ENCODE measurements around the gene INPP5B. TPM values are rescaled to one million over a fixed set of nuclear protein-coding genes. Genes with fewer than 3 reads are reported as not detected.
"Not testable (repeated sequence)": the region's sequence is repeated elsewhere in the genome, so short reads cannot be mapped to it uniquely, and the experiment has no call there.

The INPP5B gene
- total RNA-seq, 2 donors from 2014 or later: 16.7 to 24.5 TPM

GRCh38 chr1:37944086-37944763 is 2.6 kb downstream of the INPP5B start:
- no peaks in the 10 kb centered on the region for H3K9me3 ChIP-seq (ENCODE audit: control insufficient read depth, low read length, poor library complexity, severe bottlenecking)
- no peak for ATAC-seq
- Mint-ChIP-seq H3K4me1 (peaks cover 11% of the 10 kb centered on the region), H3K27ac (no peak overlapping the region), H3K27me3 (no peaks in the 10 kb centered on the region), H3K36me3 (ENCODE audit: low read depth) (no peaks in the 10 kb centered on the region), H3K4me3 (no peak overlapping the region)
- DNase-seq: no peak

GRCh38 chr1:37940299-37940947 is 6.4 kb downstream of the INPP5B start:
- Mint-ChIP-seq H3K36me3 (ENCODE audit: low read depth) (no peaks in the 10 kb centered on the region), H3K27me3 (no peaks in the 10 kb centered on the region)

DNA sequence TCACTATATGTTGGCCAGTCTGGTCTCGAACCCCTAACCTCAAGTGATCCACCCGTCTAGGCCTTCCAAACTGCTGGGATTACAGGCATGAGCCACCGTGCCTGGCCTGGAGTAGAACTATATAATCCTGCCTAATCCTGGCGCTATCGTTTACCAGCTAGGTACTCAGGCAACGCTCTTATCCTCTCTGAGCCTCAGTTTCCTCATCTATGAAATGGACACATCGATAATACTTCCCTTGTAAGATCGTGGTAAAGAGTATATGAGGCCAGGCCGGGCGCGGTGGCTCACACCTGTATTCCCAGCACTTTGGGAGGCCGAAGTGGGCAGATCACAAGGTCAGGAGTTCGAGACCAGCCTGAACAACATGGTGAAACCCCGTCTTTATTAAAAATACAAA is 10.1 kb downstream of the INPP5B start:
- not testable (repeated sequence) for ATAC-seq; H3K4me1 Mint-ChIP-seq; DNase-seq; H3K4me3 Mint-ChIP-seq; H3K36me3 Mint-ChIP-seq (ENCODE audit: low read depth); H3K27me3 Mint-ChIP-seq; H3K27ac Mint-ChIP-seq; H3K9me3 ChIP-seq (ENCODE audit: control insufficient read depth, low read length, poor library complexity, severe bottlenecking)

More at GRCh38 chr1:37940299-37940947, 6.4 kb downstream of the INPP5B start:
- Mint-ChIP-seq H3K4me1 (peaks cover 2% of the 10 kb centered on the region), H3K4me3 (no peak overlapping the region), H3K27ac (peak overlapping the region; percentile 49)
- DNase-seq (no peak), ATAC-seq (no peak)
- H3K9me3 ChIP-seq (ENCODE audit: control insufficient read depth, low read length, poor library complexity, severe bottlenecking): no peaks in the 10 kb centered on the region

GRCh38 chr1:37932759-37933158 is 14.1 kb downstream of the INPP5B start:
- DNase-seq (no peak), ATAC-seq (no peak)
- peak overlapping the region; percentile 68 for H3K4me3 Mint-ChIP-seq
- H3K36me3 Mint-ChIP-seq (ENCODE audit: low read depth): no peaks in the 10 kb centered on the region
- peaks cover 22% of the 10 kb centered on the region for H3K4me1 Mint-ChIP-seq
- no peak overlapping the region for H3K27ac Mint-ChIP-seq
- no peaks in the 10 kb centered on the region for H3K9me3 ChIP-seq (ENCODE audit: control insufficient read depth, low read length, poor library complexity, severe bottlenecking)
- no peaks in the 10 kb centered on the region for H3K27me3 Mint-ChIP-seq

DNA sequence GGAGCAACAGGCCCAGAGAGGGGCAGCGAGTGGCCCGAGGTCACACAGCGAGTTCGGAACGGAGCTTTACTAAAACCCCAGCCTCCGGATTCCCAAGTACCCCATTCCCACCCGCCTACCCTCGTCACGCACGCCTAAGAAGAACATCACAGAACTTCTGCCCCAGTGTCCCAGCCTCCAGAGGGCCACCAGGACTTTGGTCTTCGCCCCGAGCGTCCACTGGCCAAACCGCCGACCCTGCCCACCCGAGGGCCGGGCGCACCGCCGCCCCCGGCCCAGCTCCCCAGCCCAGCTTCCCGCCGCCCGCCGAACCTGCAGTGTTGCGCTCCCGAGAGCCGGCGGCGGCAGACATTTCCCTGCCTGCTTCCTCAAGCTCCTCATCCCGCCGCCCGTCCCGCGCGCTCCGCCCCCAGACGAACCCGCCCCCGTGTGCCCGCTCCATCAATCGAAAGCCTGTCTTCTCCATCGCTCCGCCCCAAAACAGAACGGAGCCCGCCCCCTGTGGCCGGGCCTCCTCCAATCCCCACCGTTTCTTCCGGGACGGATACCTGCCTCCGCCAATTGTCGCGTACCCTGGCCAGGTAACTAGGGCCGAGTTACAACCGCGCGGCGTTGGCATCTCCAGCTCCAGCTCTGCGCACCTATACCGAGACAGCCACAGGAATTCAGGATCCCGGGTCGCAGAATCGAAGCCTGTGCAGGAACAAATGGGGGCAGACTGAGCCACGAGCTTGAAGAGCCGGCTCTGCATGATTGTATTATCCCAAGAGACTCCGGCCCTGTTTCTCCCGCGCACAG is 15.3 kb downstream of the INPP5B start:
- DNase-seq (peak; percentile 94 to 97 (median 96)), ATAC-seq (peak; percentile 100)
- Mint-ChIP-seq H3K4me1 (peaks cover 30% of the 10 kb centered on the region), H3K27me3 (no peaks in the 10 kb centered on the region), H3K27ac (peak overlapping the region; percentile 83), H3K4me3 (peak overlapping the region; percentile 99), H3K36me3 (ENCODE audit: low read depth) (no peaks in the 10 kb centered on the region)
- H3K9me3 ChIP-seq (ENCODE audit: control insufficient read depth, low read length, poor library complexity, severe bottlenecking): no peaks in the 10 kb centered on the region

DNA sequence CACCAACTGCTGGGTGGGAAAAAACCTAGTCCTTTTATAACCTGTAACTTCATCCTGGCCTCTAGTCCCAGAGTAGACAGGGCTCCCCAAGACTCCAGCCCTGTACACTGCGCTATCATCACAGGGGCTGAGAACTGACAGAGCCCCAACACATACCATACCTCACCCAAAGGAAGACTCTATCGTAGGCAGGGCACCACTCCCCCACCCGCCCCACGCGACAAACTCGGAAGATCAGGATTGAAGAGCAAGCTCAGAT is 15.8 kb downstream of the INPP5B start:
- DNase-seq (no peak), ATAC-seq (peak; percentile 3)
- Mint-ChIP-seq H3K36me3 (ENCODE audit: low read depth) (no peaks in the 10 kb centered on the region), H3K27me3 (no peaks in the 10 kb centered on the region), H3K27ac (peak overlapping the region; percentile 83), H3K4me3 (peak overlapping the region; percentile 99), H3K4me1 (peaks cover 32% of the 10 kb centered on the region)
- H3K9me3 ChIP-seq (ENCODE audit: control insufficient read depth, low read length, poor library complexity, severe bottlenecking): no peaks in the 10 kb centered on the region

DNA sequence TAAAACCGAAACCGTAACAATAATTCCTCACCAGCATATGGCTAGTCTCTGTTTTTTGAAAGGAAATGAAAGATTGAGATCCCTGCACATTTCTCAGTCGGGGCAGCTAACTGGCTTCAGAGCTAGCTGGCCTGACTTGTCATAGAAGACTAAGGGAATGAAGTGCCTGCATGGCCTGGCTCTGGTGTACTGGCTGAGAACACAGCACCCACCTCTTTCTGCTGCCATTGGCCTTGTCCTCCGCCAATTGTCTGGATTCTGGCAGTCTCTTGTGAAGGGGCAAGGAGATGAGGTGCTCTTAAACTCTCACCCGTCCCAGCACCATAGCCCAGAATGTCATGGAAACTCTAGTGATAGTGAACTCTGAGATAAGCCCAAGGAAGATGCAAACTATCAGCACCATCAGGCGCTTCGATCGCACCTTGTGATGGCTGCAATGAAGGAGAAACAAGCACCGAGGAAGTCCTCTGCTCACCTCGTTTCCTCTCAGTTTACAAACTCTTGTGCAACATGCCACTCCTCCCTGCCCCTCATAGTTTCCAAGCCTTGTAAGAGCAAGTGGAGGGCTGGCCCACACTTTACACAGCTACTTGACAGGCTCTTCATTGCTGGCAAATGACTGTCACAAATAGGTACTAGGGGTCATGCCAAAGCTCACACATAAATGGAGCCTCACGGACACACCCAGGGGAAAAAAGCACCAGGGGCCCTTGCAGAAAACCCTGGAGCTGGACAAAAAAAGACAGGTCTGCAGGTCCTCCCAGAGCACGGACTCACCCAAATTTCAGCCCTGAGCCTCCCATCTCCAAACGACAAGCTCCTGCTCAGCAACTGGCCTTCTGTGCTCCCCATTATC is 16.4 kb downstream of the INPP5B start:
- no peaks in the 10 kb centered on the region for H3K9me3 ChIP-seq (ENCODE audit: control insufficient read depth, low read length, poor library complexity, severe bottlenecking)
- Mint-ChIP-seq H3K27ac (peak overlapping the region; percentile 83), H3K36me3 (ENCODE audit: low read depth) (no peaks in the 10 kb centered on the region), H3K4me3 (peak overlapping the region; percentile 99), H3K4me1 (peaks cover 37% of the 10 kb centered on the region), H3K27me3 (no peaks in the 10 kb centered on the region)
- ATAC-seq (no peak), DNase-seq (no peak)

DNA sequence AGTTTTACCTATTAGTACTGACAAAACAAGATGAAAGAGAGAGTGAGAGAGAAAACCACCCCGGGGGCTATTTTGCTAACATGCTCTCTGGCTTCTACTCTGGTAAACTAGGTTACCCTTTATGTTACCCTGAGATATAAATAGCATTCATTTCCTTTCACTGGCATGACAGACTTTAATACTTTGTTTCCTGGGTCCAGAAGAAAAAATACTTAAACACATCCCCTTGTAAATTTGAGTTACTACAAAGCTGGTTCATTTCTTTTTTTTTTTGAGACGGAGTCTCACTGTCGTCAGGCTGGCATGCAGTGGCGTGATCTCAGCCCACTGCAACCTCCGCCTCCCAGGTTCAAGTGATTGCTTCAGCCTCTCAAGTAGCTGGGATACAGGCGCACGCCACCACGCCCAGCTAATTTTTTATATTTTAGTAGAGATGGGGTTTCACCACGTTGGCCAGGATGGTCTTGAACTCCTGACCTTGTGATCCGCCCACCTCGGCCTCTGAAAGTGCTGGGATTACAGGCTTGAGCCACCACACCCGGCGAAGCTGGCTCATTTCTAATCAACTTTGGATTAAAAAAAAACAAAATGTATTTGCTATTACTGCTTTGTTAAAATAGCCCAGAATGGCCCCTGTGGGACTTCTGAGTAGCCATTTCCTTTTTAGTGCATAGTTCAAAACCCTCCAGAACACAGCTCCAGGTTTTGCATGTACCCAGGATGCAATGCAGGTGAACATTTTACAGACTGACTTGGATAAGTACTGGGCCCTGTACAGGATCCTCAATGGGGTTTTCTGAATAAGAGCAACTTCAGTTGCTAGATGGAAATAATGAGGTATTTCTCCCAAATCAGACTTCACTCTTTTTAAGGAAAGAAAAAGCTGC is 20.6 kb downstream of the INPP5B start:
- H3K9me3 ChIP-seq (ENCODE audit: control insufficient read depth, low read length, poor library complexity, severe bottlenecking): no peaks in the 10 kb centered on the region
- Mint-ChIP-seq H3K27me3 (no peaks in the 10 kb centered on the region), H3K27ac (peak overlapping the region; percentile 88), H3K4me1 (peaks cover 44% of the 10 kb centered on the region), H3K4me3 (peak overlapping the region; percentile 47), H3K36me3 (ENCODE audit: low read depth) (peaks cover 2% of the 10 kb centered on the region)
- peak; percentile 66 for ATAC-seq
- DNase-seq: no peak

- peak overlapping the region; percentile 47 for H3K4me3 Mint-ChIP-seq
- DNase-seq: no peak
- peaks cover 35% of the 10 kb centered on the region for H3K4me1 Mint-ChIP-seq
- no peaks in the 10 kb centered on the region for H3K27me3 Mint-ChIP-seq
- ATAC-seq: no peak
- H3K36me3 Mint-ChIP-seq (ENCODE audit: low read depth): peaks cover 2% of the 10 kb centered on the region
- H3K9me3 ChIP-seq (ENCODE audit: control insufficient read depth, low read length, poor library complexity, severe bottlenecking): no peaks in the 10 kb centered on the region
- peak overlapping the region; percentile 88 for H3K27ac Mint-ChIP-seq
Measured at GRCh38 chr1:37925316-37925715, 21.5 kb downstream of the INPP5B start.

- DNase-seq (no peak), ATAC-seq (no peak)
- Mint-ChIP-seq H3K27ac (peak overlapping the region; percentile 88), H3K36me3 (ENCODE audit: low read depth) (peaks cover 4% of the 10 kb centered on the region), H3K4me1 (peaks cover 36% of the 10 kb centered on the region), H3K27me3 (no peaks in the 10 kb centered on the region), H3K4me3 (no peak overlapping the region)
- H3K9me3 ChIP-seq (ENCODE audit: control insufficient read depth, low read length, poor library complexity, severe bottlenecking): no peaks in the 10 kb centered on the region
Measured at GRCh38 chr1:37923551-37923889, 23.3 kb downstream of the INPP5B start.

GRCh38 chr1:37922767-37923550 is 23.9 kb downstream of the INPP5B start:
- H3K36me3 Mint-ChIP-seq (ENCODE audit: low read depth): peaks cover 4% of the 10 kb centered on the region
- no peaks in the 10 kb centered on the region for H3K9me3 ChIP-seq (ENCODE audit: control insufficient read depth, low read length, poor library complexity, severe bottlenecking)
- no peaks in the 10 kb centered on the region for H3K27me3 Mint-ChIP-seq
- H3K4me3 Mint-ChIP-seq: peak overlapping the region; percentile 58
- ATAC-seq (peak; percentile 72), DNase-seq (no peak)
- H3K27ac Mint-ChIP-seq: peak overlapping the region; percentile 88
- peaks cover 39% of the 10 kb centered on the region for H3K4me1 Mint-ChIP-seq

DNA sequence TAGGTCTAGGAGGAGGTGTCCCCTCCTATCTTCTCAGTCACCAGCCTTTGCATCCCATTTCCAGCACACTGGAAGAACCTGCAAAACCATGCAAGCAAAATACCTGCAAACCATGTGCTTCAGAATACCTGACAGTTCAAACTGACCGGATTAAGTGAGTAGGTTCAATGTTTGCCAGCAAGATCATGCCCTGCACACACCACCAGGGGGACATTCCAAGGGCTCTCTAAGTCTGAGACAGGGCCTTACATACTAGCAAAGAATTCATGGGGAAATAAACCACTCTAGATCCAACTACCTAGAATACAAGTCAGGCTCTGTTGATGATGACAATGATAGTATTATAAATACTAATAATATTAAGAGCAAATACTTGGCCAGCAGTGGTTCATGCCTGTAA is 27.6 kb downstream of the INPP5B start:
- Mint-ChIP-seq H3K4me3 (no peak overlapping the region), H3K36me3 (ENCODE audit: low read depth) (peaks cover 4% of the 10 kb centered on the region), H3K4me1 (peaks cover 21% of the 10 kb centered on the region), H3K27ac (peak overlapping the region; percentile 39), H3K27me3 (no peaks in the 10 kb centered on the region)
- ATAC-seq (peak; percentile 50), DNase-seq (no peak)
- H3K9me3 ChIP-seq (ENCODE audit: control insufficient read depth, low read length, poor library complexity, severe bottlenecking): no peaks in the 10 kb centered on the region

All from T-helper 17 cell (primary cell).